ENCODE results near the gene STOML2.
"Not testable (repeated sequence)": the region's sequence is repeated elsewhere in the genome, so short reads cannot be mapped to it uniquely, and the experiment has no call there.

The STOML2 gene

GRCh38 chr9:35102769-35103659 is at the start of gene STOML2:
Gene STOML2 (minus strand): TSS chr9:35103131. CDS start chr9:35103094, 37 bp downstream.
- DNase-seq = peak; percentile 88

- DNase-seq = not testable (repeated sequence)
These were observed 45.1 kb upstream of the STOML2 start for GRCh38 chr9:35147941-35148563.

- no peak for DNase-seq
These were observed 39.1 kb upstream of the STOML2 start for GRCh38 chr9:35142037-35142436.

- no peak for DNase-seq
These were observed 37.2 kb upstream of the STOML2 start for GRCh38 chr9:35140093-35140492.

GRCh38 chr9:35136866-35137265 is 33.9 kb upstream of the STOML2 start:
- no peak for DNase-seq

- DNase-seq = no peak
These were observed 33.1 kb upstream of the STOML2 start for GRCh38 chr9:35135988-35136387.

- no peak for DNase-seq
These were observed 32.0 kb upstream of the STOML2 start for GRCh38 chr9:35134920-35135319.

- DNase-seq = peak; percentile 76
These were observed 14.1 kb upstream of the STOML2 start for GRCh38 chr9:35116898-35117551.

GRCh38 chr9:35116539-35116897 is 13.6 kb upstream of the STOML2 start:
- DNase-seq = no peak

GRCh38 chr9:35115680-35116538 is 13.0 kb upstream of the STOML2 start, which contains the start of gene ATOSB:
Gene ATOSB (minus strand): TSS chr9:35115862. CDS start chr9:35108274, 7,588 bp downstream.
- peak; percentile 83 for DNase-seq

GRCh38 chr9:35114840-35115628 is 12.1 kb upstream of the STOML2 start:
- no peak for DNase-seq

GRCh38 chr9:35114113-35114839 is 11.3 kb upstream of the STOML2 start:
- peak; percentile 41 for DNase-seq

GRCh38 chr9:35112257-35113020 is 9.5 kb upstream of the STOML2 start:
- no peak for DNase-seq

- DNase-seq = peak; percentile 93
These were observed 8.3 kb upstream of the STOML2 start for GRCh38 chr9:35111001-35111933.

GRCh38 chr9:35110327-35110761 is 7.4 kb upstream of the STOML2 start:
- DNase-seq = no peak

GRCh38 chr9:35108946-35109575 is 6.1 kb upstream of the STOML2 start:
- DNase-seq = no peak

GRCh38 chr9:35108461-35108860 is 5.5 kb upstream of the STOML2 start:
- no peak for DNase-seq
